Hepatocyte (in vitro differentiated cells): ENCODE measurements around the gene PCYT2. TPM values are rescaled to one million over a fixed set of nuclear protein-coding genes. Genes with fewer than 3 reads are reported as not detected.

Experiments used
- DNase-seq: peaks from one replicate; pipeline ENCODE4 v3.0.0-alpha.2; 2016; ENCODE audit warnings: low spot score
- H2AFZ ChIP-seq: fragments of 200-600 bp; sonication (generic); 2 replicates; pipeline ENCODE4 v1.6.0; 2016; ENCODE audit warnings: antibody characterized with exemption, mild to moderate bottlenecking
- H3K27ac ChIP-seq: fragments of 200-600 bp; sonication (generic); 2 replicates; pipeline ENCODE4 v1.5.1; 2016; ENCODE audit warnings: mild to moderate bottlenecking
- H3K27me3 ChIP-seq: fragments of 200-600 bp; sonication (generic); 2 replicates; pipeline ENCODE4 v1.6.1; 2016
- H3K36me3 ChIP-seq: fragments of 200-600 bp; sonication (generic); replicated peaks from 2 replicates; pipeline ENCODE4 v1.5.1; 2016; ENCODE audit warnings: low read depth; ENCODE audit not compliant: insufficient read depth
- H3K4me1 ChIP-seq: fragments of 200-600 bp; sonication (generic); 2 replicates; pipeline ENCODE4 v1.5.1; 2016; ENCODE audit warnings: mild to moderate bottlenecking, moderate library complexity; ENCODE audit not compliant: insufficient read depth
- H3K4me2 ChIP-seq: fragments of 200-600 bp; sonication (generic); 2 replicates; pipeline ENCODE4 v1.6.0; 2016
- H3K4me3 ChIP-seq: fragments of 200-600 bp; sonication (generic); 2 replicates; pipeline ENCODE4 v1.5.1; 2016; ENCODE audit warnings: mild to moderate bottlenecking
- H3K79me2 ChIP-seq: fragments of 200-600 bp; sonication (generic); 2 replicates; pipeline ENCODE4 v1.6.0; 2017; ENCODE audit warnings: mild to moderate bottlenecking
- H3K9me2 ChIP-seq: fragments of 200-600 bp; sonication (generic); replicated peaks from 2 replicates; pipeline ENCODE4 v1.6.0; 2017; ENCODE audit warnings: mild to moderate bottlenecking; ENCODE audit not compliant: insufficient read depth
- H3K9me3 ChIP-seq: fragments of 200-600 bp; sonication (generic); 2 replicates; pipeline ENCODE4 v1.5.1; 2016; ENCODE audit warnings: low read depth, mild to moderate bottlenecking
- H4K20me1 ChIP-seq: fragments of 200-600 bp; sonication (generic); 2 replicates; pipeline ENCODE4 v1.6.0; 2016; ENCODE audit warnings: mild to moderate bottlenecking; ENCODE audit not compliant: insufficient read depth, poor library complexity, severe bottlenecking
- EZH2 ChIP-seq: fragments of 200-600 bp; sonication (generic); IDR thresholded peaks from 2 replicates; pipeline ENCODE4 v1.6.1; 2016; ENCODE audit warnings: antibody characterized with exemption, mild to moderate bottlenecking, borderline replicate concordance
- EZH2phosphoT487 ChIP-seq: fragments of 200-600 bp; sonication (generic); IDR thresholded peaks from one replicate; pipeline ENCODE4 v1.6.1; 2018; ENCODE audit warnings: antibody characterized with exemption, mild to moderate bottlenecking, low read depth, moderate library complexity; ENCODE audit not compliant: unreplicated experiment, severe bottlenecking
- WGBS: methylation state at CpG from one replicate; pipeline ENCODE4 v1.1.6; 2016; ENCODE audit warnings: low lambda C conversion rate; ENCODE audit errors: missing lambda C conversion rate; 5-methylcytosine and 5-hydroxymethylcytosine counted together
- polyA plus RNA-seq: library from polyadenylated mRNA; unstranded; fragments of >200 nt; fragmentation: Nextera tagmentation; extraction: Ambion mirVana; gene quantifications from 2 replicates; pipeline ENCODE4 v1.2.1, GENCODE V29; 2016
- total RNA-seq: library from RNA; depleted of rRNA; stranded (reverse); fragments of >200 nt; gene quantifications from 2 replicates; pipeline ENCODE4 v1.2.3, GENCODE V29; 2014
- TF ChIP-seq, protein P1 (sequence below): fragments of 200-600 bp; sonication (generic); IDR thresholded peaks from 2 replicates; pipeline ENCODE4 v1.5.1; 2016; ENCODE audit warnings: antibody characterized with exemption, mild to moderate bottlenecking; ENCODE audit not compliant: poor library complexity

PCYT2 gene
- total and polyA plus RNA-seq, 2 experiments from 2014 or later: 84.7 to 126 TPM

DNA sequence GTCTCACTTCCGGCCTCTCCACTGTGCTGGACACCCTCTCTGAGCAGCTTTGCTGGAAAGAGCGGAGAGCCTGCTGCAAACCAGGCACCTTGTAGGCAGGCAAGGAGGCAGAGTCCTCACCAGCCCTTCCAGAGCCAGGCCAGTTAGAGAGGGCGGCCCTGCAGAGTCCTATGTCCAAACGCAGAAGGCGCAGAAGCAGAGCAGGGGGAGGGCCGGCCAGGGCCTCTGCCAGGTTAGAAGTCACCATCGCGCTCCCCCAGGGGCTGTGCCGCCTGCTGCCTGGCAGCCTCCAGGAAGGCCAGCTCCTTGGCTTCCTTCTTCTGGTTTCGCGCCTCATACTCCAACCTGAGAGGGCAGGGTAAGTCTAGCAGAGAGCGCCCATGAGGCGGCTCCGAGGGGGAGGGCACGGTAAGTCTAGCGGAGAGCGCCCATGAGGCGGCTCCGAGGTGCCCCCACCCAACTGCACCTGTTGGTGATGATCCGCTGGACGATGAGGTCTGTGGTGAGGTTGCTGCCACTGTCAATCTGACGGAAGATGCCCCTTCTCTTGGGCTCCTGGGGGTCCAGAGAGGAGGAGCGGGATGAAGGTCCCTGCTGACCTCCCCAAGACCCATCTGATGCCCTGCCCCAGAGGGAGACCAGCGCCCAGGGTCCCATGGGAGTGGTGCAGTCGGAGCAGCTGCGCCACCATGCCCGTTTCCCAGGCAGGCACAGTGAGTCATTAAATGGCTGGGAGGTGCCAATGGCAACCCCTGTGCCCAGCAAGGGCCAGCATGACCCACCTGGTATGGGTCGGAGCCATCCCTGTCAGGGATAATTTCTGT lies 6.4 kb downstream of the PCYT2 start:
- Histone ChIP-seq H3K27me3 (no peaks in the 10 kb centered on the region), H3K79me2 (peaks cover 15% of the 10 kb centered on the region), H3K9me3 (no peaks in the 10 kb centered on the region), H3K4me2 (no peak overlapping the region), H3K9me2 (no peaks in the 10 kb centered on the region), H4K20me1 (peaks cover 4% of the 10 kb centered on the region), H3K4me1 (peaks cover 16% of the 10 kb centered on the region), H3K36me3 (no peaks in the 10 kb centered on the region), H3K27ac (no peak overlapping the region), H3K4me3 (no peak overlapping the region), H2AFZ (no peak overlapping the region)
- no peak for DNase-seq
- 92% methylated on average over 28 of the region's 28 CpGs for WGBS
- TF ChIP-seq EZH2phosphoT487 (no peak), EZH2 (no peak)
- TF ChIP-seq, protein P1, sequence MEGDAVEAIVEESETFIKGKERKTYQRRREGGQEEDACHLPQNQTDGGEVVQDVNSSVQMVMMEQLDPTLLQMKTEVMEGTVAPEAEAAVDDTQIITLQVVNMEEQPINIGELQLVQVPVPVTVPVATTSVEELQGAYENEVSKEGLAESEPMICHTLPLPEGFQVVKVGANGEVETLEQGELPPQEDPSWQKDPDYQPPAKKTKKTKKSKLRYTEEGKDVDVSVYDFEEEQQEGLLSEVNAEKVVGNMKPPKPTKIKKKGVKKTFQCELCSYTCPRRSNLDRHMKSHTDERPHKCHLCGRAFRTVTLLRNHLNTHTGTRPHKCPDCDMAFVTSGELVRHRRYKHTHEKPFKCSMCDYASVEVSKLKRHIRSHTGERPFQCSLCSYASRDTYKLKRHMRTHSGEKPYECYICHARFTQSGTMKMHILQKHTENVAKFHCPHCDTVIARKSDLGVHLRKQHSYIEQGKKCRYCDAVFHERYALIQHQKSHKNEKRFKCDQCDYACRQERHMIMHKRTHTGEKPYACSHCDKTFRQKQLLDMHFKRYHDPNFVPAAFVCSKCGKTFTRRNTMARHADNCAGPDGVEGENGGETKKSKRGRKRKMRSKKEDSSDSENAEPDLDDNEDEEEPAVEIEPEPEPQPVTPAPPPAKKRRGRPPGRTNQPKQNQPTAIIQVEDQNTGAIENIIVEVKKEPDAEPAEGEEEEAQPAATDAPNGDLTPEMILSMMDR: no peak

GRCh38 chr17:81903896-81904599 lies 7.2 kb downstream of the PCYT2 start:
- WGBS: 96% methylated on average over 24 of the region's 24 CpGs
- no peak for DNase-seq
- H3K9me3 ChIP-seq: no peaks in the 10 kb centered on the region
- H3K4me1 ChIP-seq: peaks cover 11% of the 10 kb centered on the region
- H2AFZ ChIP-seq: no peak overlapping the region
- peaks cover 3% of the 10 kb centered on the region for H4K20me1 ChIP-seq
- no peaks in the 10 kb centered on the region for H3K36me3 ChIP-seq
- H3K4me3 ChIP-seq: no peak overlapping the region
- no peaks in the 10 kb centered on the region for H3K9me2 ChIP-seq
- no peak overlapping the region for H3K27ac ChIP-seq
- H3K4me2 ChIP-seq: no peak overlapping the region
- H3K27me3 ChIP-seq: no peaks in the 10 kb centered on the region
- TF ChIP-seq, protein P1: no peak
- TF ChIP-seq EZH2phosphoT487 (no peak), EZH2 (no peak)
- peaks cover 7% of the 10 kb centered on the region for H3K79me2 ChIP-seq

DNA sequence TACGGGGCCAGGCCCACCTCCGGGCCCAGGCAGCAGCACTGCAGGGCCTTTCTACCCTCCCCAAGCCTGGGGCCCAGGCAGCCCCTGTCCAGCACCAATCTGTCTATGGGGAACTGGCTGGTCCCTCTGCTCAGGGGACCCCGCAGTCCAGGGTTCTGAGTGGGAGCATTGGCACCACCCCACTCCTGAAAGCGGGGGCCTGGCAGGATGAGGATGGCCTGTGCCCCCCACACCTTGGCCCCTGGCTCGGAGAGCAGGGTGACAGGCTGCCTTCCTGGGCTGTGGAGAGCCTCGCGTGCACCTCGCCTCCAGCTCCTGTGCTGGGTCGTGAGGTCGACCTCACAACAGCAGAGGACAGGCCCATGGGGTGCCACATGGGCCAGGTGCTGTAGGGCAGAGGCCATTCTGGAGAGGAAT lies 7.8 kb downstream of the PCYT2 start:
- no peak for DNase-seq
- no peaks in the 10 kb centered on the region for H3K36me3 ChIP-seq

More for the DNA sequence above, 7.8 kb downstream of the PCYT2 start:
- peaks cover 3% of the 10 kb centered on the region for H4K20me1 ChIP-seq
- H3K4me1 ChIP-seq: peaks cover 11% of the 10 kb centered on the region
- H3K9me3 ChIP-seq: no peaks in the 10 kb centered on the region
- H3K27ac ChIP-seq: no peak overlapping the region
- WGBS: 92% methylated on average over 10 of the region's 10 CpGs
- no peak overlapping the region for H3K4me3 ChIP-seq
- no peak overlapping the region for H2AFZ ChIP-seq
- H3K4me2 ChIP-seq: no peak overlapping the region
- no peaks in the 10 kb centered on the region for H3K9me2 ChIP-seq
- peaks cover 3% of the 10 kb centered on the region for H3K79me2 ChIP-seq
- no peak for TF ChIP-seq EZH2phosphoT487
- no peak for TF ChIP-seq EZH2
- TF ChIP-seq, protein P1: no peak
- no peaks in the 10 kb centered on the region for H3K27me3 ChIP-seq
